HEK293 (cell line): ENCODE measurements around the gene TMEM143.

Experiments
- BCL11A ChIP-seq: fragments of 450-650 bp; formaldehyde crosslinking; IDR thresholded peaks from 2 replicates; pipeline ENCODE4 v1.5.1; 2016; ENCODE audit warnings: low read depth, missing biosample characterization, missing genetic modification characterization
- BCL11B ChIP-seq: fragments of 450-650 bp; formaldehyde crosslinking; IDR thresholded peaks from 2 replicates; pipeline ENCODE4 v1.5.1; 2016; ENCODE audit warnings: low read depth, missing biosample characterization, missing genetic modification characterization
- KLF10 ChIP-seq: fragments of 450-650 bp; IDR thresholded peaks from 2 replicates; pipeline ENCODE4 v1.5.1; 2018; ENCODE audit warnings: missing biosample characterization, mild to moderate bottlenecking, missing genetic modification characterization
- MEIS1 ChIP-seq: sonication (generic); formaldehyde crosslinking; IDR thresholded peaks from 2 replicates; pipeline ENCODE4 v1.8.1; 2022; ENCODE audit warnings: missing genetic modification reagents, mild to moderate bottlenecking, borderline replicate concordance
- SCRT1 ChIP-seq: fragments of 450-650 bp; formaldehyde crosslinking; IDR thresholded peaks from 2 replicates; pipeline ENCODE4 v1.5.1; 2016; ENCODE audit warnings: missing biosample characterization, missing genetic modification characterization, borderline replicate concordance
- SP2 ChIP-seq: fragments of 450-650 bp; formaldehyde crosslinking; IDR thresholded peaks from 2 replicates; pipeline ENCODE4 v1.5.1; 2016; ENCODE audit warnings: missing biosample characterization, missing genetic modification characterization
- ZBTB6 ChIP-seq: fragments of 450-650 bp; formaldehyde crosslinking; IDR thresholded peaks from 2 replicates; pipeline ENCODE4 v1.5.1; 2017; ENCODE audit warnings: missing biosample characterization, missing genetic modification characterization
- ZFP37 ChIP-seq: fragments of 450-650 bp; formaldehyde crosslinking; IDR thresholded peaks from 2 replicates; pipeline ENCODE4 v1.5.1; 2016; ENCODE audit warnings: missing biosample characterization, missing genetic modification characterization
- ZNF112 ChIP-seq: fragments of 450-650 bp; formaldehyde crosslinking; IDR thresholded peaks from 2 replicates; pipeline ENCODE4 v1.5.0; 2017; ENCODE audit warnings: missing biosample characterization, missing genetic modification characterization
- ZNF121 ChIP-seq: fragments of 450-650 bp; formaldehyde crosslinking; IDR thresholded peaks from 2 replicates; pipeline ENCODE4 v1.5.1; 2016; ENCODE audit warnings: missing biosample characterization, missing genetic modification characterization
- ZNF133 ChIP-seq: fragments of 450-650 bp; formaldehyde crosslinking; IDR thresholded peaks from 2 replicates; pipeline ENCODE4 v1.5.1; 2016; ENCODE audit warnings: missing biosample characterization, missing genetic modification characterization
- ZNF157 ChIP-seq: fragments of 450-650 bp; formaldehyde crosslinking; IDR thresholded peaks from 2 replicates; pipeline ENCODE4 v1.5.1; 2016; ENCODE audit warnings: missing biosample characterization, missing genetic modification characterization
- ZNF16 ChIP-seq: fragments of 450-650 bp; formaldehyde crosslinking; IDR thresholded peaks from 2 replicates; pipeline ENCODE4 v1.5.1; 2016; ENCODE audit warnings: low read depth, missing biosample characterization, missing genetic modification characterization
- ZNF280C ChIP-seq: fragments of 450-650 bp; formaldehyde crosslinking; IDR thresholded peaks from 2 replicates; pipeline ENCODE4 v1.5.1; 2016; ENCODE audit warnings: missing biosample characterization, missing genetic modification characterization
- ZNF302 ChIP-seq: fragments of 450-650 bp; formaldehyde crosslinking; IDR thresholded peaks from 2 replicates; pipeline ENCODE4 v1.5.1; 2016; ENCODE audit warnings: missing biosample characterization, missing genetic modification characterization, low read depth
- ZNF362 ChIP-seq: fragments of 450-650 bp; formaldehyde crosslinking; IDR thresholded peaks from 2 replicates; pipeline ENCODE4 v1.5.1; 2016; ENCODE audit warnings: missing biosample characterization, missing genetic modification characterization
- ZNF426 ChIP-seq: fragments of 450-650 bp; formaldehyde crosslinking; IDR thresholded peaks from 2 replicates; pipeline ENCODE4 v1.5.1; 2017; ENCODE audit warnings: missing biosample characterization, missing genetic modification characterization, mild to moderate bottlenecking, inconsistent platforms, moderate library complexity
- ZNF449 ChIP-seq: fragments of 450-650 bp; formaldehyde crosslinking; IDR thresholded peaks from 2 replicates; pipeline ENCODE4 v1.5.1; 2017; ENCODE audit warnings: missing biosample characterization, mild to moderate bottlenecking, missing genetic modification characterization, moderate library complexity
- ZNF529 ChIP-seq: fragments of 450-650 bp; formaldehyde crosslinking; IDR thresholded peaks from 2 replicates; pipeline ENCODE4 v1.5.1; 2017; ENCODE audit warnings: missing genetic modification characterization, missing biosample characterization; ENCODE audit not compliant: insufficient replicate concordance
- ZNF548 ChIP-seq: fragments of 450-650 bp; formaldehyde crosslinking; IDR thresholded peaks from 2 replicates; pipeline ENCODE4 v1.5.1; 2016; ENCODE audit warnings: missing biosample characterization, missing genetic modification characterization
- ZNF549 ChIP-seq: fragments of 450-650 bp; IDR thresholded peaks from 2 replicates; pipeline ENCODE4 v1.5.1; 2018; ENCODE audit warnings: missing biosample characterization, missing genetic modification characterization, mild to moderate bottlenecking, inconsistent platforms, moderate library complexity
- ZNF600 ChIP-seq: fragments of 450-650 bp; formaldehyde crosslinking; IDR thresholded peaks from 2 replicates; pipeline ENCODE4 v1.5.1; 2016; ENCODE audit warnings: missing biosample characterization, missing genetic modification characterization
- ZNF621 ChIP-seq: fragments of 450-650 bp; formaldehyde crosslinking; IDR thresholded peaks from 2 replicates; pipeline ENCODE4 v1.5.1; 2017; ENCODE audit warnings: missing biosample characterization, missing genetic modification characterization
- ZNF791 ChIP-seq: fragments of 450-650 bp; formaldehyde crosslinking; IDR thresholded peaks from 2 replicates; pipeline ENCODE4 v1.5.1; 2016; ENCODE audit warnings: missing biosample characterization, missing genetic modification characterization
- TF ChIP-seq, protein P1 (sequence below): IDR thresholded peaks from 2 replicates; pipeline ENCODE4 v1.6.1; 2011; ENCODE audit warnings: mild to moderate bottlenecking, low read depth, low read length, borderline replicate concordance
- TF ChIP-seq, protein P2 (sequence below): fragments of 450-650 bp; formaldehyde crosslinking; IDR thresholded peaks from 2 replicates; pipeline ENCODE4 v1.5.1; 2017; ENCODE audit warnings: missing biosample characterization, missing genetic modification characterization
- TF ChIP-seq, protein P3 (sequence below): fragments of 450-650 bp; formaldehyde crosslinking; IDR thresholded peaks from 2 replicates; pipeline ENCODE4 v1.5.1; 2016; ENCODE audit warnings: missing biosample characterization, missing genetic modification characterization
- TF ChIP-seq, protein P4 (sequence below): fragments of 450-650 bp; IDR thresholded peaks from 2 replicates; pipeline ENCODE4 v1.5.1; 2018; ENCODE audit warnings: missing biosample characterization, missing genetic modification characterization

TMEM143 gene

DNA sequence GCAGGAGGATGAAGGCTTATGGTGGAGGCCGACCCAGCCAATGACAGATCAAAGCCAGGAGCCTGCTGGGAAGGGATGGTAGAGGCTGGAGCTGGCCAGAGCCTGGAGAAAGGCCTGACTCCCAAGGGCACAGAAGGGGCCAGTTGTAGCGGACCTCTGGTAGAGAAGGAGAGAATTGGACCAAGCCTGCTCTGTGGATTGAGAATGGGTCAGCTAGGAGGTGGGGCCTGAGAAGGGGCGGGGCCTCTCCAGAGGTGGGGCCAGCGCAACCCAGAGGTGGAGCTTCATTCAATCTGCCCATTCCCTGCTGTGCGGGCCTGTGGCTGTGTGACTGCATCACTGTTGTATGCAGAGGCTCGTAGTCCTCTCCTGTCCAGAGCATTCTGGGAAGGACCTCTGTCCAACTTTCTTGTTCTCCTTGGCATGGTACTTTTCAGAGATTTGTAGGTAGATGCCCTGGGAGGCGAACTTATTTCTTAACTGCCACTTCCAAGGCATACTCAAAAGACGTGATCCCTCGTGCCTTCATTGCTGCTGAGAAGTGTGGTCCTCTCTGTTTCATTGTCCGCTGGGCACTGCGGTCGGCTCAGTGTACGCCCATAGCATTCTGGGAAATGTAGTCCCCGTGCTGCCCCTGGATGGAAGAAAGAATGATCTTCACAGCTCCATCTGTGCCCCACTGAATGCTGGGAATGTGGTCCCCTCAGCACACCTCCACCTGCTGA, 36.4 kb upstream of the TMEM143 start (continued):
- 0 out of 2 replicates have a peak, but pooled peaks have one; percentile 24 for TF ChIP-seq ZNF449 (tag by site-specific recombination)
- no peak for TF ChIP-seq ZNF529 (tag by site-specific recombination)
- no peak for TF ChIP-seq ZNF280C
- TF ChIP-seq BCL11A (tag by site-specific recombination), result peak; percentile 98
- no peak for TF ChIP-seq ZNF426
- no peak for TF ChIP-seq SCRT1 (tag by site-specific recombination)
- TF ChIP-seq BCL11B (tag by site-specific recombination), result peak; percentile 42
- no peak for TF ChIP-seq ZNF362
- no peak for TF ChIP-seq ZNF157 (tag by site-specific recombination)
- no peak for TF ChIP-seq MEIS1
- TF ChIP-seq ZNF16 (tag by site-specific recombination), result no peak
- TF ChIP-seq, protein P1, sequence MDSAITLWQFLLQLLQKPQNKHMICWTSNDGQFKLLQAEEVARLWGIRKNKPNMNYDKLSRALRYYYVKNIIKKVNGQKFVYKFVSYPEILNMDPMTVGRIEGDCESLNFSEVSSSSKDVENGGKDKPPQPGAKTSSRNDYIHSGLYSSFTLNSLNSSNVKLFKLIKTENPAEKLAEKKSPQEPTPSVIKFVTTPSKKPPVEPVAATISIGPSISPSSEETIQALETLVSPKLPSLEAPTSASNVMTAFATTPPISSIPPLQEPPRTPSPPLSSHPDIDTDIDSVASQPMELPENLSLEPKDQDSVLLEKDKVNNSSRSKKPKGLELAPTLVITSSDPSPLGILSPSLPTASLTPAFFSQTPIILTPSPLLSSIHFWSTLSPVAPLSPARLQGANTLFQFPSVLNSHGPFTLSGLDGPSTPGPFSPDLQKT, result no peak
- 0 out of 2 replicates have a peak, but pooled peaks have one; percentile 33 for TF ChIP-seq ZFP37 (tag by site-specific recombination)
- no peak for TF ChIP-seq ZNF548 (tag by site-specific recombination)
- TF ChIP-seq, protein P2, sequence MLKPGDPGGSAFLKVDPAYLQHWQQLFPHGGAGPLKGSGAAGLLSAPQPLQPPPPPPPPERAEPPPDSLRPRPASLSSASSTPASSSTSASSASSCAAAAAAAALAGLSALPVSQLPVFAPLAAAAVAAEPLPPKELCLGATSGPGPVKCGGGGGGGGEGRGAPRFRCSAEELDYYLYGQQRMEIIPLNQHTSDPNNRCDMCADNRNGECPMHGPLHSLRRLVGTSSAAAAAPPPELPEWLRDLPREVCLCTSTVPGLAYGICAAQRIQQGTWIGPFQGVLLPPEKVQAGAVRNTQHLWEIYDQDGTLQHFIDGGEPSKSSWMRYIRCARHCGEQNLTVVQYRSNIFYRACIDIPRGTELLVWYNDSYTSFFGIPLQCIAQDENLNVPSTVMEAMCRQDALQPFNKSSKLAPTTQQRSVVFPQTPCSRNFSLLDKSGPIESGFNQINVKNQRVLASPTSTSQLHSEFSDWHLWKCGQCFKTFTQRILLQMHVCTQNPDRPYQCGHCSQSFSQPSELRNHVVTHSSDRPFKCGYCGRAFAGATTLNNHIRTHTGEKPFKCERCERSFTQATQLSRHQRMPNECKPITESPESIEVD (tag by site-specific recombination), result no peak
- TF ChIP-seq ZNF133 (tag by site-specific recombination), result no peak
- TF ChIP-seq ZNF600, result peak; percentile 69
- TF ChIP-seq, protein P3, sequence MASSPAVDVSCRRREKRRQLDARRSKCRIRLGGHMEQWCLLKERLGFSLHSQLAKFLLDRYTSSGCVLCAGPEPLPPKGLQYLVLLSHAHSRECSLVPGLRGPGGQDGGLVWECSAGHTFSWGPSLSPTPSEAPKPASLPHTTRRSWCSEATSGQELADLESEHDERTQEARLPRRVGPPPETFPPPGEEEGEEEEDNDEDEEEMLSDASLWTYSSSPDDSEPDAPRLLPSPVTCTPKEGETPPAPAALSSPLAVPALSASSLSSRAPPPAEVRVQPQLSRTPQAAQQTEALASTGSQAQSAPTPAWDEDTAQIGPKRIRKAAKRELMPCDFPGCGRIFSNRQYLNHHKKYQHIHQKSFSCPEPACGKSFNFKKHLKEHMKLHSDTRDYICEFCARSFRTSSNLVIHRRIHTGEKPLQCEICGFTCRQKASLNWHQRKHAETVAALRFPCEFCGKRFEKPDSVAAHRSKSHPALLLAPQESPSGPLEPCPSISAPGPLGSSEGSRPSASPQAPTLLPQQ (tag by site-specific recombination), result peak; percentile 68; the same call in 1 of the 2 replicates
- TF ChIP-seq ZBTB6 (tag by site-specific recombination), result peak; percentile 82
- no peak for TF ChIP-seq ZNF112 (tag by site-specific recombination)
- TF ChIP-seq KLF10 (tag by site-specific recombination), result no peak
- TF ChIP-seq ZNF121, result no peak
- no peak for TF ChIP-seq ZNF791
- no peak for TF ChIP-seq ZNF302 (tag by site-specific recombination)
- TF ChIP-seq ZNF549 (tag by site-specific recombination), result no peak
- TF ChIP-seq SP2, result peak; percentile 55
- TF ChIP-seq, protein P4, sequence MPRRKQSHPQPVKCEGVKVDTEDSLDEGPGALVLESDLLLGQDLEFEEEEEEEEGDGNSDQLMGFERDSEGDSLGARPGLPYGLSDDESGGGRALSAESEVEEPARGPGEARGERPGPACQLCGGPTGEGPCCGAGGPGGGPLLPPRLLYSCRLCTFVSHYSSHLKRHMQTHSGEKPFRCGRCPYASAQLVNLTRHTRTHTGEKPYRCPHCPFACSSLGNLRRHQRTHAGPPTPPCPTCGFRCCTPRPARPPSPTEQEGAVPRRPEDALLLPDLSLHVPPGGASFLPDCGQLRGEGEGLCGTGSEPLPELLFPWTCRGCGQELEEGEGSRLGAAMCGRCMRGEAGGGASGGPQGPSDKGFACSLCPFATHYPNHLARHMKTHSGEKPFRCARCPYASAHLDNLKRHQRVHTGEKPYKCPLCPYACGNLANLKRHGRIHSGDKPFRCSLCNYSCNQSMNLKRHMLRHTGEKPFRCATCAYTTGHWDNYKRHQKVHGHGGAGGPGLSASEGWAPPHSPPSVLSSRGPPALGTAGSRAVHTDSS (tag by site-specific recombination), result no peak
- TF ChIP-seq ZNF621, result no peak
